ENCODE data around the gene PEX7. TPM values are rescaled to one million over a fixed set of nuclear protein-coding genes. Genes with fewer than 3 reads are reported as not detected.
A peak's percentile ranks its signal among the peaks of the same experiment; 100 is the strongest.
"Not testable (repeated sequence)": the region's sequence is repeated elsewhere in the genome, so short reads cannot be mapped to it uniquely, and the experiment has no call there.

The PEX7 gene
- total RNA-seq, 1 donor from 2014 or later = 14.1 TPM

GRCh38 chr6:136889271-136890193 is 67.1 kb downstream of the PEX7 start:
- intact Hi-C loops (cut with micrococcal nuclease) = no loop called here
- no peak for DNase-seq
- no peak for ATAC-seq

GRCh38 chr6:136890194-136890839 is 67.9 kb downstream of the PEX7 start:
- intact Hi-C loops (cut with micrococcal nuclease) = no loop called here

DNA sequence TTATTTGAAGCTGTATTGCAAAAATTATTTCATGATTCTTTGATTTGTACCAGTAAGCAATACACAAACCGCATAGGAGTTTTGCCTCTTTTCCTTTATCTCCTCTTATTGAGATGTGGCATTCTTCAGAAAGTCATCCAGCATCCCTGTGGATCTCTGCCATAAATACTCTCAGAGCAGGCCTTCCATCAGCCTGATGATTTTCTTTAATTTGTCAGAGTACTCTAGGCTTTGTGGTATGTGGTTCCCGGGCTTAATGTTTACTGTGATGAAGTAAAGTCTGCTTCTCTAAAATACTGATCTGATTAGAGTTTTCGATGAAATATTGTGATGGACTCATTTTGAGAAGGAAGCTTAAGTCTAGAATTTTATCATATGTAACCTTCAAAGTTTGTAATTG is 68.6 kb downstream of the PEX7 start:
- intact Hi-C loops (cut with micrococcal nuclease) = no loop called here
- DNase-seq (no peak), ATAC-seq (no peak)

More at GRCh38 chr6:136890194-136890839, 67.9 kb downstream of the PEX7 start:
- ATAC-seq (no peak), DNase-seq (no peak)

GRCh38 chr6:136893187-136893586 is 70.8 kb downstream of the PEX7 start:
- no peak for ATAC-seq
- intact Hi-C loops (cut with micrococcal nuclease) = no loop called here
- no peak for DNase-seq

GRCh38 chr6:136895901-136896300 is 73.5 kb downstream of the PEX7 start:
- intact Hi-C loops (cut with micrococcal nuclease) = no loop called here
- no peak for DNase-seq
- ATAC-seq = no peak

GRCh38 chr6:136897071-136897470 is 74.7 kb downstream of the PEX7 start:
- no peak for DNase-seq
- intact Hi-C loops (cut with micrococcal nuclease) = no loop called here
- no peak for ATAC-seq

DNA sequence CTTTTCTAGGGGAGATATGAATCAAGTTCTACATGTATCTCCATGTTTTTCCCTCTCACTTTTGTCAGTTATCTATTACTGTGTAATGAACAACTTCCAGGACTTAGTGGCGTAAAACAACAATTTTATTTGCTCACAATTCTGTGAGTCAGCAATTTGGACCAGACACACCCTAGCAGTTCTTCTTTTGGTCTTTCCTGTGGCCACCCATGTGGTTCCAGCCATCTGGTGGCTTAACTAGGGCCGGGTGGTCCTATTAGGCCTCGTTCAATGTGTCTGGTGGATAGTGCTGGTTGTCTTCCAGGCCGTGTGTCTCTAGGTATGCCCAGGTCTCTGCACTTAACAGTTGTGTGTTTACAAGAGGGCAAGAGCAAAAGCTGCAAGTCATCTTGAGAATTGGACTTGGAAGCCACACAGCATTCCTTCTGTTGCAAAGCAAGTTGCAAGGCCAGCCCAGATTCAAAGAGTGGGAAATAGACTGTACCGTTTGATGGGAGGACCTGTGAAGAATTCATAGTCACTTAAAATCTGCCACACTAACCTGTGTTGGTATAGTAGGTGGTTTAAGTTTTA is 78.9 kb downstream of the PEX7 start:
- DNase-seq (no peak), ATAC-seq (no peak)
- intact Hi-C loops (cut with micrococcal nuclease) = no loop called here

DNA sequence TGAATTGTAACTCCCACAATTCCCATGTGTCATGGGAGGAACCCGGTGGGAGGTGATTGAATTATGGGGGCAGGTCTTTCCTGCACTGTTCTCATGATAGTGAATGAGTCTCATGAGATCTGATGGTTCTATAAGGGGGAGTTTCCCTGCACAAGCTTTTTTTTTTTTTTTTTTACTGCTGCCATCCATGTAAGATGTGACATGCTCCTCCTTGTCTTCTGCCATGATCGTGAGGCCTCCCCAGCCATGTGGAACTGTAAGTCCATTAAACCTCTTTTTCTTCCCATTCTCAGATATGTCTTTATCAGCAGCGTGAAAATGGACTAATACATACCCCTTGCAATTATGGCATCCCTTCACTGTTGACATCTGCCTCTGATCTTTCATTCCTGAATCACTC is 82.1 kb downstream of the PEX7 start:
- intact Hi-C loops (cut with micrococcal nuclease); DNase-seq; ATAC-seq: not testable (repeated sequence)

- DNase-seq (no peak), ATAC-seq (no peak)
- intact Hi-C loops (cut with micrococcal nuclease) = no loop called here
These were observed 92.6 kb downstream of the PEX7 start for GRCh38 chr6:136914947-136915346.

DNA sequence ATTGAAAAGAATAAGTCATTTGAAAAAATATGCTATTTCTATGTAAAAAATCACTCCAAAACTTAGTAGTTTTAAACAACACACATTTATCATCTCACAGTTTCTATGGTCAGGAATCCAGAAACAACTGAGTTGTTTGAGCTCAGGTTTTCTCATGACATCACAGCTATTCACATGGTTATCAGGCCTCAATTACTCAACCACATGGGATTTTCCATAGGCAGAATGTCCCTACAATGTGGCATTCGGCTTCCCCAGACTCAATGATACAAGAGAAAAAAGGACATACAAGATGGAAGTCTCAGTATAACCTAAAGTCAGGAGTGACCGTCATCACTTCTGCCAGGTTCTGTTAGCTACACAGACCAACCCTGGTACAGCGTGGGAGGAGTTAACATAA is 96.3 kb downstream of the PEX7 start:
- ATAC-seq (no peak), DNase-seq (no peak)
- intact Hi-C loops (cut with micrococcal nuclease) = no loop called here

- DNase-seq (no peak), ATAC-seq (no peak)
- intact Hi-C loops (cut with micrococcal nuclease) = no loop called here
These were observed 97.8 kb downstream of the PEX7 start for GRCh38 chr6:136920216-136920615.

- intact Hi-C loops (cut with micrococcal nuclease) = no loop called here
- ATAC-seq = peak; percentile 40
- DNase-seq = peak; percentile 28
These were observed 98.4 kb downstream of the PEX7 start for GRCh38 chr6:136920671-136921380.

DNA sequence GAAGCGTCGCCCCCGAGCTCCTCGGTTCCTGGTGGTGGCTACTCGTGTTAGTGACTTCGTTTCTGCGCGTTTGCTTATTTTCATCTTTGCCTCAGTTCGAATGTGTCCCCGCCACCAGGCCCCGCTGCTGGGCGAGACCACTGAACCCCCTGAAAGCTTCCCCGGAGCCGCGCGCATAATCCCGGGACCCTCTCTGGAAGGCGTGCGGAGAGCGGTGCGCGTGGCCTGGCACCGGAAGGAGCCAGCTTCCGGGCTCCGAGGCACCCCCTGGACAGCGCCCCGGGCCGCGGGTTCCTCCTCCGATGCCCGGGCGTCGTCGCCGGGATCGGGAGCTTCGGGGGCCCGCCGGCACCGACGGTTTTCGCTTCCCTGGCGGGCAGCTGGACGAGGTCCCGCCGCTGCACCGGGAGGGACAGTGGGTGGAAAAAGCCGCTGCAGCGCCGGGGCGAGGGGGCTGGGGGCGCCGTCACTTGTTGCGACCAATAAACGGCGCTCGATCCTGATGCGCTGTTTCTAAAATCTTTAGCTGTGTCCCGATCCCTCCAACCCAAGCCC is 99.1 kb downstream of the PEX7 start:
- ATAC-seq (peak; percentile 58), DNase-seq (peak; percentile 32)
- intact Hi-C loops (cut with micrococcal nuclease) = no loop called here

- ATAC-seq (peak; percentile 51), DNase-seq (peak; percentile 42)
- intact Hi-C loops (cut with micrococcal nuclease) = no loop called here
These were observed 99.7 kb downstream of the PEX7 start, which contains the start of gene SLC35D3 for GRCh38 chr6:136921936-136922684. TSS of gene SLC35D3 (plus strand) at chr6:136922301. CDS start at chr6:136922429, 128 bp downstream.

DNA sequence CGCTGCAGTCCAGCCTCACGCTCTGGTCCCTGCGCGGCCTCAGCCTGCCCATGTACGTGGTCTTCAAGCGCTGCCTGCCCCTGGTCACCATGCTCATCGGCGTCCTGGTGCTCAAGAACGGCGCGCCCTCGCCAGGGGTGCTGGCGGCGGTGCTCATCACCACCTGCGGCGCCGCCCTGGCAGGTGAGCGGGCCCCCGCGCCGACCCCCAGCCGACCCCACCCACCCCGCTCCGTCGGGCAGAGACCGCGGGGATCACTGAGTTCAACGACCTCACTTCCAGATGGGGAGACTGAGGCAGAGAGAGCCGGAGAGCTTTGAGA is 100.3 kb downstream of the PEX7 start:
- ATAC-seq (no peak), DNase-seq (no peak)
- intact Hi-C loops (cut with micrococcal nuclease) = no loop called here

GRCh38 chr6:136923116-136923953 is 100.9 kb downstream of the PEX7 start:
- intact Hi-C loops (cut with micrococcal nuclease) = no loop called here
- ATAC-seq = no peak
- peak; percentile 31 for DNase-seq

DNA sequence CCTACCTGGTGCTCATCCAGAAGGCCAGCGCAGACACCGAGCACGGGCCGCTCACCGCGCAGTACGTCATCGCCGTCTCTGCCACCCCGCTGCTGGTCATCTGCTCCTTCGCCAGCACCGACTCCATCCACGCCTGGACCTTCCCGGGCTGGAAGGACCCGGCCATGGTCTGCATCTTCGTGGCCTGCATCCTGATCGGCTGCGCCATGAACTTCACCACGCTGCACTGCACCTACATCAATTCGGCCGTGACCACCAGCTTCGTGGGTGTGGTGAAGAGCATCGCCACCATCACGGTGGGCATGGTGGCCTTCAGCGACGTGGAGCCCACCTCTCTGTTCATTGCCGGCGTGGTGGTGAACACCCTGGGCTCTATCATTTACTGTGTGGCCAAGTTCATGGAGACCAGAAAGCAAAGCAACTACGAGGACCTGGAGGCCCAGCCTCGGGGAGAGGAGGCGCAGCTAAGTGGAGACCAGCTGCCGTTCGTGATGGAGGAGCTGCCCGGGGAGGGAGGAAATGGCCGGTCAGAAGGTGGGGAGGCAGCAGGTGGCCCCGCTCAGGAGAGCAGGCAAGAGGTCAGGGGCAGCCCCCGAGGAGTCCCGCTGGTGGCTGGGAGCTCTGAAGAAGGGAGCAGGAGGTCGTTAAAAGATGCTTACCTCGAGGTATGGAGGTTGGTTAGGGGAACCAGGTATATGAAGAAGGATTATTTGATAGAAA is 101.7 kb downstream of the PEX7 start:
- intact Hi-C loops (cut with micrococcal nuclease) = no loop called here
- DNase-seq (no peak), ATAC-seq (no peak)
